ENCODE data around the gene CDH26.

DNA sequence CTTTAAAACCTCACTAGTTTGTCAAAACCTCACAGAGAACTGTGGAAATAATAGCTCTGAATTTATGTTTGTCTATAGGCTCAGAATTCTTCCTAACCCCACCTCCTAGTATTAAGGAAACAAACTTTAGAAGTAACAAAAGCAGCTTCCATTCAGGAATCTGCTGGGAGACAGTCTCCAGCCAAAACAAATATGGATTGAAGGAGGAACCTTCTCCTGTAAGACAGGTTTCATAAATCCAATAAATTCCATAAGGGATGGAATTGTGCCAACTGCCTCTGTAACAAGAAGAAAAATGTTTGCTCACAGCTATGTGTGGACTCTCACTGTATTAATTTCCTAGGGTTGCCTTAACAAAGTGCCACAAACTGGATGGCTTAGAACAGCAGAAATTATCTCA, 32.3 kb upstream of the CDH26 start:
- TF ChIP-seq, protein P1, sequence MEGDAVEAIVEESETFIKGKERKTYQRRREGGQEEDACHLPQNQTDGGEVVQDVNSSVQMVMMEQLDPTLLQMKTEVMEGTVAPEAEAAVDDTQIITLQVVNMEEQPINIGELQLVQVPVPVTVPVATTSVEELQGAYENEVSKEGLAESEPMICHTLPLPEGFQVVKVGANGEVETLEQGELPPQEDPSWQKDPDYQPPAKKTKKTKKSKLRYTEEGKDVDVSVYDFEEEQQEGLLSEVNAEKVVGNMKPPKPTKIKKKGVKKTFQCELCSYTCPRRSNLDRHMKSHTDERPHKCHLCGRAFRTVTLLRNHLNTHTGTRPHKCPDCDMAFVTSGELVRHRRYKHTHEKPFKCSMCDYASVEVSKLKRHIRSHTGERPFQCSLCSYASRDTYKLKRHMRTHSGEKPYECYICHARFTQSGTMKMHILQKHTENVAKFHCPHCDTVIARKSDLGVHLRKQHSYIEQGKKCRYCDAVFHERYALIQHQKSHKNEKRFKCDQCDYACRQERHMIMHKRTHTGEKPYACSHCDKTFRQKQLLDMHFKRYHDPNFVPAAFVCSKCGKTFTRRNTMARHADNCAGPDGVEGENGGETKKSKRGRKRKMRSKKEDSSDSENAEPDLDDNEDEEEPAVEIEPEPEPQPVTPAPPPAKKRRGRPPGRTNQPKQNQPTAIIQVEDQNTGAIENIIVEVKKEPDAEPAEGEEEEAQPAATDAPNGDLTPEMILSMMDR (conservative IDR thresholded peaks at IDR 0.05 in 1 of 2, IDR thresholded peaks at IDR 0.05 in 1 of 2; ENCODE audit: extremely low read depth in 1 of 2, insufficient read depth in 1 of 2, low read depth in 1 of 2, low read length in 2 of 2), result no peak
- TF ChIP-seq EZH2 (IDR thresholded peaks at IDR 0.05; ENCODE audit: borderline replicate concordance, low read length), result no peak

Data from mammary epithelial cell (primary cell).